ENCODE data around the gene NMBR.
"Not testable (repeated sequence)": the region's sequence is repeated elsewhere in the genome, so short reads cannot be mapped to it uniquely, and the experiment has no call there.

NMBR gene

DNA sequence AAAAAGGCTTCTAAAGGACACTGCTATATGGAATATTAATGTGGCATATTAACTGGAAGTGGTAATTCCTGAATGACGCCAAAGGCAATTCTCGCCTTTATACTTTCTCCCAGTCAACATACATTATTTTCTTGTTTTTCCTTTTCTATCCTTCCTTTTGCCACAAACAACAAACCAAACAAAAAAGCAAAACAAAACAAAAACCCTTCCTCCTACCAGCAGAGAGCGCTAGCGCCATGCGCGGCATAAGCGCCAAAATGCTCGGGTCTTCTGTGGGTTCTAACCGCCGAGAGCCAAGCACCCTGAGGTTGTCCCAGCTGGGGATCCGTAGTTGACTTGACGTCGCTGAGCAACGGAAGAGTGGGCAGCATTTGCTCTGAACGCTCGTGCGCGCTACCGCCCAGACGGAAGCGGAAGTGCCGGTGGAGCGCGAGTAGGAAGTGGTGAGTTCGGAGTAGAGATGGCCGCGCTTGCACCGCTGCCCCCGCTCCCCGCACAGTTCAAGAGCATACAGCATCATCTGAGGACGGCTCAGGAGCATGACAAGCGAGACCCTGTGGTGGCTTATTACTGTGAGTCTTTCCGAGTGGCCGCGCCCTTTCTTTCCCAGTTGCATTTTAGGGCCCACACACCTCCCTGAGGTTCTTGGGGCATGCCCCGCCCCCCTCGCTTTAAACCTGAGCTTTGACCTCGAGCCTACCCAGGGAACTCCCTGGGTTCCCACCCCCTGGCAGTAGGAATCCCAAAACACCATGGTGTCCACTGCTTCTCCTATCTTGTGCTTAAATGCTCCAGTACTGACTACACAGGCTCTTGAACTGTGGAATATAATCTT is at the start of gene NMBR, which contains the start of gene VTA1:
Gene NMBR (minus strand): TSS at position 295 of the 835 bp plus-strand sequence. CDS start 58,464 bp downstream, outside the sequence.
Gene VTA1 (plus strand): TSS at position 436 of the 835 bp plus-strand sequence. CDS start 25 bp downstream, at position 461.
- DNase-seq = peak; percentile 95

DNA sequence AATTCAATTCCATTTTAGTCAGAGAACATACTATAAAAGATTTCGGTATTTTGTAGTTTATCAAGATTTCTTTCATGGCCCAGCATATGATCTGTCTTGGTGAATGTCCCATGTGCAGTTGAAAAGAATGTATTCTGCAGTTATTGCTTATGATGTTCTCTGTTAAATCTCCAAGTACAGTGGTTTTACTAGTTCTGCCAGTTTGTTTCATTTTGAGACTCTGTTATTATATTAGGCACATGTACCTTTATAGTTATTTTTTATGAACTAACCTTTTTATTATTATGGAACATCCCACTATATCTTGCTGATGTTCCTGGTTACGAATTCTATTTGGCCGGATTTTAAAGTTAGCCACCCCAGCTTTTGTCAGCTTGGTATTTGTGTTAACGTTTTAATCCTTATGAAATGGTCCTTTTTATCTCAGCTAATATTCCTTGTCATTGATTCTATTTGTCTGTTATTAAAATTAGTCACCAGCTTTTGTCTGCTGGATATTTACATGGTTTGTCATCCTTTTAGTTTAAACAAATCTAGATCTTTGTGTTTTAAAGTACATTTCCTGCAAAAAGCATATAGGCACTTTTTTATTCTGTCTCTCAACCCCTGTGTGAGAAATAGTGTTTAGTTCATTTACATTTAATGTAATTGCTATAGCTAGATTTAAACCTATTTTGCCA is 49.1 kb upstream of the NMBR start:
- DNase-seq = no peak

DNA sequence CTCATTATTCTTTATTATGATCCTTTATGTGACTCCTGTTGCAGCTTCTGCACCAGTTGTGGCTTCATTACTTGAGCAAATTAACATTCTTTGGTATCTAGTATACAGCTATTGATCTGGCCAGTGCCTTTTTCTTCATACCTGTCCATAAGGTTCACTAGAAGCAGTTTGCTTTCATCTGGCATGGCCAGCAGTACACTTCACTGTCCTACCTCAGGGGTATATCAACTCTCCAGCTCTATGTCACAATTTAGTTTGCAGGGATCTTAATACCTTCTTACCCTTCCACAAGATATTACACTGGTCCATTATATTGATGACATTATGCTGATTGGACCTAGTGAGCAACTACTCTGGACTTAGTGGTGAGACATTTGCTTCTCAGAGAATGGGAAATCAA is 46.7 kb upstream of the NMBR start:
- DNase-seq = no peak

DNA sequence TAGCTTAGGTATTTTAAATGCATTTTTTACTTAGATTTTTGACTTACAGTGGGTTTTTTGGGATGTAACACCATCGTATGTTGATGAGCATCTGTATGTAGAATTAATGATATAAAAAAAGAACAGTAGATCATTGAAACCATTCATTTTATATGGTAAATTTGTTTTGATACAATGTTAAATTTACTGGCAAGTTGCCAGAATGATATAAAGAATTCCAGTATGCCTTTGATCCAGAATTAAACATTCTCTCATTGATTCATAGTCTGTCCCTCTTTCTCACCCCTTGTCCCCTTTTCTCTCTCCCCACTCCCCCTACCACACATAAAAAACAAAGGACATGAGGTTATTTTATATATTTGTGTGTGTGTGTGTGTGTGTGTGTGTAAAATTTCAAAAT is 45.4 kb upstream of the NMBR start:
- no peak for DNase-seq

DNA sequence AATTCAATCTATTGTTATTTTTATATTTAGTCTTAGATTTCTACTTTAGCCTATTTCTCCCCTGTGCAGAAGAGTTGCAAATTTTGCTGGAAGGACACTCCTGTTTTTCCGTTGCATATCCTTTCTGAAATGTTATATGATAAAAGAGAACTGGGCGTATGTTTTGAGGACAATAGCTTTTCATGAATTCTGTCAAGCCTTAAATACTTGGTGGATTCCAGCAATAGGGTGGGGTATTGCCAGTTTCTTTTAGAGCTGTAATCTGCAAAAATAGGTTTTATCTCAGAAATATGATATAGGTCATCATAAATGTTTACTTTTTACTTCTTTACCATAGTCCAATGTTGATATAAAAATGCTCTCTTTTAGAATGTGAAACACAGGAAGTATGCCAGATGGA is 42.1 kb upstream of the NMBR start:
- no peak for DNase-seq

DNA sequence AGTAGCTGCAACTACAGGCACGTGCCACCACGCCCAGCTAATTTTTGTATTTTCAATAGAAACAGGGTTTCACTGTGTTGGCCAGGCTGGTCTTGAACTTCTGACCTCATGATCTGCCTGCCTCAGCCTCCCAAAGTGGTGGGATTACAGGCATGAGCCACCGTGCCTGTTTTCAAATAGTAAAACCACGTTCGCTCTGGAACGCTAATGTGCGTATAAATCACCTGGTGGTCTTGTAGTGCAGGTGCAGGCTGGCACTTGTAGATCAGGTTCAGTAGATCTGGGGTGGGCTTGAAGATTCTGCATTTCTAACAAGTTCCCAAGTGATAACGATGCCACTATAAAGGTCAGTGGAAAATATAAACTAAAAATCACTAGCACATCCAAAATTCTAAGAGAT is 41.4 kb upstream of the NMBR start:
- DNase-seq = not testable (repeated sequence)

DNA sequence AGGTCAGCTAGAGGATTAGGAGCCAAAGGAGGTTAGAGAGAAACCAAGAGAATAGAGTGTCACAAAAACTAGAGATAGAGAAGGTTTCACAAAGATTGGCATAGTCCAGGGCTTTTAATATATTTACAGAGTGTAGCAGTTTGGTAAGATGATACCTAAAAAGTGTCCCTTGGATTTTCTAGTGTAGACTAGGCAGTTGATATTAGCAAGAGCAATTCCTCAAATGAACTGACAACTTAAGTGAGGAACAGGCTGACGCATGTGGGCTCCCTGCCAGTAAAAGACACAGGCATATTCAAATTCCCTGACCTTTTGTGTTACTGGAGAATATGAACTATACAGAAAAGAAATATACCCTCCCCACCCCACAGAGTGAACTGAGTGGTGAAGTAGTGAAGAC is 40.3 kb upstream of the NMBR start:
- no peak for DNase-seq

DNA sequence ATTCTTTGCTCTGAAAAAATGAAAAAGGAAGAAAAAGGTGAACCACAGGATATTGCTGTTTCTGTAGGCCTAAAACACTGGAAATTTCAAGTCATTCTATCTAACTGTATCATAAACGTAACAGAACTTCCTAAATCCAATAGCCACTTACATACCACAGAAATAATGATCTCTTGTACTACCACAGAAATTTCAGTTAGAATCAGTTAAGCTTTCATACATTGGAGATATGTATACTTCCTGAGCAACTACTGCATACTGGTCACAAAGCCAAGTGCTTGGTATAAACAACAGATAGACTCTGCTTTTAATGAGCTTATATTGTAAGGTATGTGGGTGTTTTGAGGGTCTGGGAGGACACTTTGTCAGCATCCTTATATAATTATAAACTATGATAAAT is 38.7 kb upstream of the NMBR start:
- DNase-seq = no peak

DNA sequence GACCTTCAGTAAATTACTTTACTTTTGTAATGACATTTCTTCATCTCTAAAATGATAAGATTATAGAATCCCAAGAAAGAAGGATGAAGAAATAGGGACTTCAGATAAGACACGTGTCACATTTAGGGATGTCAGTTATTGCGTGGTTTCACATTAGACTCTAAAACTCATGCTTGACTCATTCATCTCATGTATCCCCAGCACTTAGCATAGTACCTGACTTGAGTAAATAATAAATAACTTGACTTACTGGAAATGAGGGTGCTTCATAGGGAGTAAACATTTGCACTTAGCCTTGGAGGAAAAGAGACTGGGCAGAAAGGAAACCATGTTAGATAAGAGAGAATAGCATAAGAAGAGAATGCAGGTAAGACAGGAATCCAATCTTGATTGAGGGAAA is 37.4 kb upstream of the NMBR start:
- no peak for DNase-seq

DNA sequence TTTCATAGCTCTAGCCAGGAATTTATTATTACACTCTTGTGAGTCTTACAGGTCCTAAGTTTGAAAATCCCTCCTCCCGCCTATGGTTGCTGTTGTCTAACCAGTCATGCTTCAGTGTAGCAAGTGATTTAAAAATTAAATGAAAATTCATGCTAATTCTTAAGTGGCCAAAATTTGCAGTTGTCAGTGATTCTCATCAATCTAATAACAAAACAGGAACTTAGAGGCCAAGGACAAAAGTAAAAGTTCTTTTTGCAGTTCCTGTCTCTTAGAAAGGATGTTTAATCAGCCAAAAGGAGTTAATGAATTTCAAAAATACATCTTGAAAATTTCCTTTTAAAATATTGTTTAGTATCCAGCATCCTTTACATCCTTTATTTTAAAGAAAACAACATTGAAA is 36.4 kb upstream of the NMBR start:
- DNase-seq = no peak

DNA sequence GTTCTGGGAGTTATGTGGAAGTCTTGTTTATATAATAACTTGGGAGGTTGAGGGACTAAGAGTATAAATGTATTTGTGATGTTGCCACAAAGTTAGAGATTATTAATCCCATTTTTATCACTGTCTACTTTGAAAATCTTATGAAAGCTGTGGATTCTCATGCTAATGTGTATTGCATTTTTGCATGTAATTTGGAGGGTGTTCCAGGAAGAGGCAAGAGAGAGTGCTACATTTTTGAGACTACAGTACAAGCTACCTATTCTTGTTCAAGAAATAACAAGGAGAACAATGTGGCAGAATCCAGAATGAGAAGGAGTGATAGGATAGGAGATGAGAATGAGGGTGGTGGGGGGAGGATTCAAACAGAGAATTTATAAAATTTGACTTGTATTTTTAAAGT is 35.1 kb upstream of the NMBR start:
- DNase-seq = no peak

DNA sequence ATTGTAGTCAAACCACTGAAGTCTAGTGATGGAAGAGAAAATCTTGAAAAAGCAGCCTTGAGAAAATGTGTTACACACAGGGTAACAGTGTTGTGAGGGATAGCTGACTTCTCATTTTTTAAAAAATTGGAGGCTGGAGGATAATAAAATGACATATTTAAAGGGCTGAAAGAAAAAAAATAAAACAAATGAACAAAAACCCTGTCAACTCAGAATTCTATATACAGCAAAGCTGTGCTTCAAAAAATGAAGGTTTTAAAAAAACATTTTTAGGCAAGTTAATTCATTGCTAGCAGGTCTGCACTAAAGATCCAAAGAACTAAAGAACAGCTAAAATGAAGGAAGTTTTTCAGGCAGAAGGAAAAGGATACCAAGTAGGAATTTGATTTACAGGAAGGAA is 31.2 kb upstream of the NMBR start:
- no peak for DNase-seq

DNA sequence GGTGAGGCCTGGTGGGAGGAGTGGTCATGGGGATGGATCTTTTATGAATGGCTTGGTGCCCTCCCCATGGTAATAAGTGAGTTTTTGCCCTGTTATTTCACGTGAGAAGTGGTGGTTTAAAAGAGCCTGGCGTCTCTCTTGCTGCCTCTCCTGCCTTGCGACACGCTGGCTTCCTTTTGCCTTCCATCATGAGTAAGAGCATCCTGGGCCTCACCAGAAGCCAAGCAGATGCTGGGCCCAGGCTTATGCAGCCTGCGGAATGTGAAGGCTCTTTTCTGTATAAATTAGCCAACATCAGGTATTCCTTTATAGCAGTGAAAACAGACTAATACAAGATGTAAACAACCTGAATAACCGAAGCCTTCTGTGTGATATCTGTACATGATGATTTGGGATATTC is 27.8 kb upstream of the NMBR start:
- no peak for DNase-seq

DNA sequence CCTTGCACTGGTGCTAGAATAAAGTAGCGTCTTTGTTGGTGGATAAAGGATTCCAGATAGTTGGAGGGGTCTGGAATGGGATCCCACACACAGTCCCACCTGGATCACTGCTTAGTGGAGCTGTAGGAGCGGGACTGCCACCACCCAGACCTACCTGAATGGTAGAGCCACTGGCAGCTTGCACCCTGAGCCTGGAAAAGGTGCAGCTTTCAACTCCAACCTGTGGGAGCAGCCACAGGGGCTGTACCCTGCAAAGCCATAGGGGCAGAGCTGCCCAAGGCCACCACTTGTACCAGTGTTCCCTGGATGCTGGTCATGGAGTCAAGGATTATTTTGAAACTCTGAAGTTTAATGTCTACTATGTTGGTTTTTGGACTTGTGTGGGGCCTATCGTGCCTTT is 27.1 kb upstream of the NMBR start:
- DNase-seq = no peak

DNA sequence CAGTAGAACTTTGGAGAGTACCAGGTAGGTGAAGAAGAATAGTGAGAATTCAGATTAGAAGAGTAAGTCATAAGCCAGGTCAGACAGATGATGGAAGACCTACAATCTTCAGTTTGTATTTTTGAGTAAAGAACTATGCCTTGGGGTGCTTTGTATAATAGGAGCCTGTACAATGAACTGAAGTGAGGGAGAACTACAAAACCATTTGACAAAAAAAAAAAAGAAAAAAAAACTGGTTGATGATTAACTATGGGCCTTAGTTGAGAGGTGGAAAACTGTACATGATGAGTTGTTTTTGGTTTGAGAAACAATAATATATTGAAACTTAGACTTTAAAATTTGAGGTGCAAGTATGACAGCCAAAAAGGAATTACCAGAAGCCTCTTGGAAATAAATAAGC is 25.8 kb upstream of the NMBR start:
- DNase-seq = no peak

DNA sequence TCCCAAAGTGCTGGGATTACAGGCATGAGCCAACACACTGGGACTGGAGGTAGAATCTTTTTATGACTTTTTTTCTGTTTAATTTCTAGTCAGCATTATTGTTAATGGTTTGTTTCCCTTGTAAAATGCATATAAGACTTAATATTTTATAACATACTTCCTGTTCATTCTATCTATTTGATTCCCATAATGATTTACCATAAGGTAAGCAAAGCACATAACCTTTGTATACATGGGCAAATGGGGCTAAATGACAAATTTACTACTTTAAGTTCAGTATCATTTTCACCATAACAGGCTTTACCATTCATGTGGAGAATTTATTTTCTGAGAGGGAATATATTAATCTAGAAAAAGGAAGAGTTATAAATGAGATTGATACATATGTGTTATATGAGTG is 24.4 kb upstream of the NMBR start:
- DNase-seq = no peak

DNA sequence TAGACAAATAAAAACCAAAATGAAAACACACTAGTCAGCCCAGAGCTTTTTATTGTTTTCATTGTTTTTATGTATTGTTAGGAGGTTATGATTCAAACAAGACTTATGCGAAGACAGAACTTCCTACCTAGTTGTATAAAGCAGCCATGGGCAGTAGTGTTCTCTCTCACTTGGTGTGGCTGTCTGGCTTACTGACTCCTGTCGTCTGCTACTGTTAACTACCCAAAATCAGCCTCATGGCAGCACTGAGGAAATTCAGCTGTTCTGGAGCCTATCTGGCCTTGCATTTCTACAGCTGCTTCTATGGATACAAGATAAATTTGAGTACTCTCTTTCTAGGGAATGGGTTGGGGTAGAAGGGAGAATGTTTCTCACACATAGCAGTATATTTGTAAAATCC is 20.6 kb upstream of the NMBR start:
- no peak for DNase-seq

DNA sequence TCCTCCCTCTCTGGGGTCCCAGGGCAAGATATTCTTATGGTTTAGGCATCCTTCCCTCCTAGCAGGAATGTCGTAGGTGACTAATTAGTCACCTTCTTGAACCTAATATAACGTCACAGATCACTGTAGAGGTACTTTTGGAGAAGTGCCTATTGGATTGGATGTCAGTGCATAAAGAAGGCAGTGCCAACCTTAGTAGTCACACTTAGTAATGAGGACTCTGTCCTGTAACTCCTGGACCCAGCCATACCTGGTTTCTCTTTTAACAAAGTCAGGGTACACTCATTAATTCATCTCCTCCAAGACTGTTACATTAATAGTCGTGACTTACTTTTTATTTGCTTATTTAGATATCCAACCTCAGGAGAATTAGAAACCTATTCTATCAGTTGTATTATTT is 20.1 kb upstream of the NMBR start:
- DNase-seq = no peak

DNA sequence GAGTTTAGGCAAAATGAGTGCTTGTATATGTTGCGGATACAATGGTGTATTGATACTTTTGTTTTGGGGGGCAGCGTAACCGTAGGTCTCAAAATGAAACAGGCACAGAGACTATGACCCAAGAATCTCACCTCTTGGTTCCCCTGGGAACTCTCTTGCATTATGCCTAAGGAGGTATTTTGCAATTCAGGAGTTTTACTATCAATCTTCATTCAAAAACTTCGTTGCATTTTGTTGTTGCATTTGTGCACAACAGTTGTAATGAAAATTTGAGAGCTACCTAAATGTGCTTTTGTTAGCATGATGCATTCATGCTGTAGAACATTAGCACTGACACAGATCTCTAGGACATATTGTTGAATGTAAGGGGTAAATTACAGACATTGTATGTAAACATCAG is 18.3 kb upstream of the NMBR start:
- DNase-seq = no peak

DNA sequence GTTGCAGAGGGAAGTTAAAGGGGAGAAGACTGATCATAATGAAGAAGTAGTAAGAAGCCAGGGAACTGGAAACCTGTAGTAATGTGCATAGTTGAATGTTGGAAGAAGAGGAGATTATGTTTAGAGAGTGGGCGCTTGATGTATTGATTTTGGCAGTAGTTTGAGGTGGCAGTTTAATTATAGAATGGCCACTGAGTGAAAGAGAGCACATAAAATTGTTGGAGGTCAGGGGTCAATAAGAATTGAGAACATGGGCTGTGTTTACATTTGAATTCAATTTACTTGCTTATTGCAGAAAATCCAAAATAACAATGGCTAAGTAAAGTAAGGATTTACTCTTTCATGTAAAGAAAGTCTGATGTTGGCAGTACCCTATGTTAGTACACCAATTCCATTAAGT is 15.9 kb upstream of the NMBR start:
- no peak for DNase-seq

DNA sequence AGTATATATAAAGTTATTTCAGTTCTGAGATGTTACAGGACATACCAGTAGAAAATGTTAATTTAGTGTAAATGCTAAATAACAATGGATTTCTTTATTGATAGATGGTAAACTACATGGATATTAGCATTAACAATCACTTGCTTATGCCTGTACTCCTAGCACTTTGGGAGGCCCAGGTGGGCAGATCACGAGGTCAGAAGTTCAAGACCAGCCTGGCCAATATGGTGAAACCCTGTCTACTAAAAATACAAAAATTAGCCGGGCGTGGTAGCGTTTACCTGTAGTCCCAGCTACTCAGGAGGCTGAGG is 9.8 kb upstream of the NMBR start:
- not testable (repeated sequence) for DNase-seq

DNA sequence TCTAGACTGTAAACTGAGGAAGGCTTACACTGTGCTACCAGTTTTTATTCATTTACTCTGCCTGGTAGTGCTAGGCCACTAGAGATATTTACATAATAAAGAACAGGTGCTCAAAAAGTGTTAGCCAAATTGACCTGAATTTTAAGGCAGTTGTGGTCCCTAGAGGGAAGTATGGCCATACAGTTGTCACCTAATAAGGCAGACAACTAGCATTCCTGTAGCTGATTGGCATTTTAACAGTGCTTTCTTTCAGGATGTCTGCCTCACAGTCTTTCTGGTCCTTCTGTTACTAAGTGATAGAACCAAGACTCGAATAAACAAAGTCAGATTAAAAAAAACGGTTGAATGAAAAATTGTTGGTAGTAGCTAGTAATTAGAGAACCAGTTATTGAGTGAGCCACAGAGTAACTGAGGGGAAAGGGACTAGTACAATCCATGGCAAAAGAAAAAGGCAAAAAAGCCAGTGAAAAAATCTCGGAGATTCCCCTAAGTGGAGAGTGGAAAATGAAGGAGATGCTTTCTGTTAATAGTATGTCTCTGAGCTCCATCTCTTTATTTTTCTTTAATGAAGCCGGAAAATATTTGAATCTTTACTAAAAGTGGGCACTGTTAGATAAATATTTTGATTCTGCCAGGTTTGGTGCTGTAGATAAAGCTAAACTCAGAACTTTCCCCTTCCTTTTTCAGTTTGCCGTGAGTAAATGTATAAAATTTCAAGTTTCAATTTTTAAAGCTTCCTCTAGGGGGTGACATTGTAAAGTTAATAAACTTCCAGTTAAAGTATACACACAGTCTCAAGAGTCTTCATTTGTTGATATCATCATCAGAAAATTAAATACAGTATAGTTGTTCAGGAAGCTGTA is 9.2 kb upstream of the NMBR start:
- DNase-seq = no peak

DNA sequence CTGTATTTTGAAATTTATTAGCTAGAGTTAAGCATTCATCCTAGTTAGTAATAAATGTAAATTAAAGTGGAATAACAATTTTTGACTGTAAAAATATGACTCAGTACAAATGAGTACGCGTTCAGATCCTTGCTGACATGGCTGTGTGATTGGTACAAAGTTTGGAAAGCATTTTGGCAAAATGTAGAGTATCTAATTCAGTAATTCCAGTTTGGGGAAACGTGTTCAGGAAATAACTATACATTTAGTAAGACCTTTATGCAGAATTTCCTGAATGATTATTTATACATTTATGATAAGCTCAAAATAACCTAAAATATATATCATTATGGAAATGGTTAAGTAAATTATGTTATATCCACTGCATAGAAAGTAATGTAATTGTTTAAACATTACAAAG is 8.2 kb upstream of the NMBR start:
- DNase-seq = no peak

DNA sequence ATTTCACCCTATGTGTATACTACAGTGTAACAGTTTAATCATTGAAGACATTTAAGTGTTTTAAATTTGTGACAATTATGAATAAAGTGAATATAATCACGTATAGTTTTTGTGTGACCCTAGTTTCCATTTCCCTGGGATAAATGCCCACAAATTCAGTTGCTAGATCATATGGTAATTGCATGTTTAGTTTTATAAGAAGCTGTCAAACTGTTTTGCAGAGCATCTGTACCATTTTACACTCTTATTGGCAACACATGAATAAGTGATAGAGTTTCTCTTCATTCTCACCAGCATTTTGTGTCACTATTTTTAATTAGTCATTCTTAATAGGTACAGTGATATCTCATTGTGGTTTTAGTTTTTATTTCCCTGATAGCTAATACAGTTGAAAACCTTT is 7.4 kb upstream of the NMBR start:
- no peak for DNase-seq
